Measurements from ENCODE around the gene BRD2.
A peak's percentile ranks its signal among the peaks of the same experiment; 100 is the strongest.

BRD2 gene

GRCh38 chr6:32950010-32950409, 18.4 kb upstream of the BRD2 start:
- DNase-seq (ENCODE audit: insufficient read length, low spot score) (no peak), FAIRE-seq (no peak)
- TF ChIP-seq, protein P1, sequence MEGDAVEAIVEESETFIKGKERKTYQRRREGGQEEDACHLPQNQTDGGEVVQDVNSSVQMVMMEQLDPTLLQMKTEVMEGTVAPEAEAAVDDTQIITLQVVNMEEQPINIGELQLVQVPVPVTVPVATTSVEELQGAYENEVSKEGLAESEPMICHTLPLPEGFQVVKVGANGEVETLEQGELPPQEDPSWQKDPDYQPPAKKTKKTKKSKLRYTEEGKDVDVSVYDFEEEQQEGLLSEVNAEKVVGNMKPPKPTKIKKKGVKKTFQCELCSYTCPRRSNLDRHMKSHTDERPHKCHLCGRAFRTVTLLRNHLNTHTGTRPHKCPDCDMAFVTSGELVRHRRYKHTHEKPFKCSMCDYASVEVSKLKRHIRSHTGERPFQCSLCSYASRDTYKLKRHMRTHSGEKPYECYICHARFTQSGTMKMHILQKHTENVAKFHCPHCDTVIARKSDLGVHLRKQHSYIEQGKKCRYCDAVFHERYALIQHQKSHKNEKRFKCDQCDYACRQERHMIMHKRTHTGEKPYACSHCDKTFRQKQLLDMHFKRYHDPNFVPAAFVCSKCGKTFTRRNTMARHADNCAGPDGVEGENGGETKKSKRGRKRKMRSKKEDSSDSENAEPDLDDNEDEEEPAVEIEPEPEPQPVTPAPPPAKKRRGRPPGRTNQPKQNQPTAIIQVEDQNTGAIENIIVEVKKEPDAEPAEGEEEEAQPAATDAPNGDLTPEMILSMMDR (IDR thresholded peaks at IDR 0.05; ENCODE audit: insufficient read depth, missing control alignments) = no peak

DNA sequence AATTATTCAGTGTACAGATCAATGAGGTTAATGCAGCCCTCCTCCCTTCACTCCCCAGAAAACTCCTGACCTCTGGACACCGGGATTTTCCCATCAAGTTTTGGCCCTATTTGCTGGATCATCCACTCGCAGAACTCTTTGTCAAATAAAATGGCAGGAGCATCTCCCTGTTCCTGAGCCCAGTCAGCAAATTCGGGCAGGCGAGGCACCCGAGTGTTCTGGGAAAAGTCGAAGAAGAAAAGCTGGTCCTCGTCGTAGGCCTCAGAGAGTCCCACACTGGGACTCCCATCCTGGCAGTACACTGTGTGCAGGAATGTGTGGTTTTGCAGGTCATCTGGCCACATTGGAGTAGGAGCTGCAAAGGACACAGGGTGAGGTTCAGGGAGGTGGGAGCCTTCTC, 17.9 kb upstream of the BRD2 start:
- TF ChIP-seq, protein P1 (IDR thresholded peaks at IDR 0.05; ENCODE audit: insufficient read depth, missing control alignments) = no peak
- DNase-seq (ENCODE audit: insufficient read length, low spot score) (no peak), FAIRE-seq (no peak)

GRCh38 chr6:32952817-32953739, 15.3 kb upstream of the BRD2 start, which contains the start of gene HLA-DMA:
TSS of gene HLA-DMA (minus strand) at chr6:32953097. CDS start at chr6:32953036, 61 bp downstream.
- TF ChIP-seq, protein P1 (IDR thresholded peaks at IDR 0.05; ENCODE audit: insufficient read depth, missing control alignments) = peak; percentile 52
- DNase-seq (ENCODE audit: insufficient read length, low spot score) (no peak), FAIRE-seq (no peak)

- DNase-seq (ENCODE audit: insufficient read length, low spot score) (no peak), FAIRE-seq (no peak)
- TF ChIP-seq, protein P1 (IDR thresholded peaks at IDR 0.05; ENCODE audit: insufficient read depth, missing control alignments) = no peak
These were observed 14.6 kb upstream of the BRD2 start for GRCh38 chr6:32953775-32954174.

- DNase-seq (ENCODE audit: insufficient read length, low spot score) (no peak), FAIRE-seq (no peak)
- TF ChIP-seq, protein P1 (IDR thresholded peaks at IDR 0.05; ENCODE audit: insufficient read depth, missing control alignments) = no peak
These were observed 14.1 kb upstream of the BRD2 start for GRCh38 chr6:32954267-32954666.

GRCh38 chr6:32954986-32955802, 13.2 kb upstream of the BRD2 start:
- TF ChIP-seq, protein P1 (IDR thresholded peaks at IDR 0.05; ENCODE audit: insufficient read depth, missing control alignments) = peak; percentile 30
- DNase-seq (ENCODE audit: insufficient read length, low spot score) (no peak), FAIRE-seq (no peak)

Measured in D721Med (cell line).